Adrenal gland (tissue), 12 donors: ENCODE data around the gene BMERB1. TPM values are rescaled to one million over a fixed set of nuclear protein-coding genes. Genes with fewer than 3 reads are reported as not detected.

Experiments used
- DNase-seq, 7 donors: peaks; one replicate each; pipeline ENCODE4 v3.0.0-alpha.2; 2019 to 2020
- H3K27ac ChIP-seq, 5 donors: fragments of 200-600 bp; sonication (generic) in 4 of 5; 1 replicate in 3 of 5; 2 replicates in 2 of 5; pipeline versions ENCODE4 v1.5.1 to v1.8.0; 2016 to 2020; ENCODE audit warnings: mild to moderate bottlenecking in 1 of 5
- H3K27me3 ChIP-seq: fragments of 200-600 bp; 2 replicates; pipeline ENCODE4 v1.8.0; 2021
- H3K36me3 ChIP-seq, 2 donors: fragments of 200-600 bp; replicated peaks in 1 of 2; 1 replicate in 1 of 2; 2 replicates in 1 of 2; pipeline versions ENCODE4 v1.5.1 to v1.8.0; 2018 to 2022
- H3K4me1 ChIP-seq, 2 donors: fragments of 200-600 bp; replicated peaks in 1 of 2; 1 replicate in 1 of 2; 2 replicates in 1 of 2; pipeline versions ENCODE4 v1.5.1 to v1.8.0; 2018 to 2021
- H3K4me3 ChIP-seq, 4 donors: fragments of 200-600 bp; sonication (generic) in 3 of 4; one replicate each; pipeline ENCODE4 v1.5.1; 2016 to 2018
- H3K9me3 ChIP-seq, 3 donors: fragments of 200-600 bp; sonication (generic) in 1 of 3; replicated peaks in 1 of 3; 1 replicate in 2 of 3; 2 replicates in 1 of 3; pipeline versions ENCODE4 v1.5.1 to v1.8.0; 2016 to 2021
- POLR2A ChIP-seq, 2 donors: fragments of 450-650 bp; IDR thresholded peaks; one replicate each; pipeline ENCODE4 v1.6.1; 2017; ENCODE audit warnings: antibody characterized with exemption in 2 of 2, mild to moderate bottlenecking in 2 of 2, moderate library complexity in 1 of 2
- whole genome bisulfite sequencing, 4 donors: extraction: QIAGEN DNeasy Blood & Tissue Kit in 2 of 4; methylation state at CpG; one replicate each; pipeline versions ENCODE4 v1.1.5 to v1.1.7; 2013 to 2017; 5-methylcytosine and 5-hydroxymethylcytosine counted together
- intact Hi-C, 2 donors: fragments of 100-400 bp; cut with DNase I; formaldehyde crosslinking; loops; one replicate each; pipeline versions ENCODE4 v1.14.1 to v1.15.0; 2022 to 2023
- polyA plus RNA-seq, 3 donors: library from polyadenylated mRNA; stranded (reverse); fragments of 200-250 nt in 2 of 3; fragments of 350-450 nt in 1 of 3; fragmentation: Illumina TruSeq in 1 of 3; extraction: RNeasy Lipid Tissue Mini Kit (QIAGEN cat#74804) in 1 of 3; gene quantifications; one replicate each; pipeline ENCODE4 v1.2.3, GENCODE V29; 2013 to 2014
- total RNA-seq, 9 donors: library from RNA; depleted of rRNA in 4 of 9; stranded (reverse); fragments of >200 nt in 4 of 9; fragments of 120-200 nt in 1 of 9; fragmentation: NEBNext Ultra II Directional in 1 of 9; extraction: Animal tissue kit (Norgen Biotek cat#: 25700) in 1 of 9; gene quantifications; one replicate each; pipeline versions ENCODE4 v1.1.0 to v1.2.4, GENCODE V29; 2013 to 2023
- TF ChIP-seq, protein P1 (sequence below), 6 experiments: fragments of 450-650 bp in 4 of 6; fragments of 200-600 bp in 2 of 6; sonication (generic) in 1 of 6; IDR thresholded peaks; 1 replicate in 5 of 6; 2 replicates in 1 of 6; pipeline versions ENCODE4 v1.5.1 to v1.8.0; 2016 to 2021; ENCODE audit warnings: antibody characterized with exemption in 6 of 6, mild to moderate bottlenecking in 2 of 6, moderate library complexity in 1 of 6
- donor health status: healthy with polysubstance abuse.
- donor health status: Bipolar disorder and iron deficiency.
- donor health status: DM: yes; HTN: yes; CAD: no.
- donor health status: DM: no; HTN: no; CAD: no.
- donor health status: DM: no; HTN: no; CAD: no.
- donor health status: DM: yes; HTN: yes; CAD: no.

Gene BMERB1
- total and polyA plus RNA-seq, 12 donors: 9.8 to 56.0 (median 18.7) TPM

DNA sequence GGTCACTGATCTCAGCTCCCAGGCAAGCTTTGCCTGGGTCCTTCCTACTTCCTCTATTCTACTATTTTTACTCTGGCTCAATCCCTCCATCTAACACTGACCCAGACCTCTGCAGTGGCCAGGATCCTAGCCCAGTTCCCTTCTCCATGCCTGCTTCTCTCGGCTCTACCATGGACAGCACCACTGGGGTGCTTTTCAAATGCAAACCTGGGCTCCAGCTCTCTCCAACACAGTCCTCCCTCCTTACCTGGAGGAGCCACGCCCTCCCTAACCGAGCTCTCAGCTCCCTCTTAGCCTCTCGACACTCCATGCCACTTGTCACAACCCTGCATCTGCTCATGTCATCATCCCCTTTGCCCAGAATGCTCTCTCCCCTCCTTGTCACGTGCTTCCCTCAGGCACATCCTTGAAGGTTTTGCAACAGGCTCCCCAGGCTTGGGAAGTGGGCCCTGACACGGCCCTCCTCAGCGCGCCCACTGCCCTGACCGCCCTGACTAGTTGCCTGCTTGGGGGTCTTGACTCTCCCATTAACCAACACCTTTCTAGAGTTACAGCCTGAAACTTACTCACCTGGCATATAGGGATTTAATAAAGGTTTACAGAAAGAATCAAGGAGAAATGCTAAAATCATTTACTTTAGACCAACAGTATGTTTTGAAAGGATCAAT lies 167.0 kb downstream of the BMERB1 start:
- 91 to 95% (median 93%) methylated on average over 9 of the region's 9 CpGs for WGBS, 4 donors
- TF ChIP-seq, protein P1, sequence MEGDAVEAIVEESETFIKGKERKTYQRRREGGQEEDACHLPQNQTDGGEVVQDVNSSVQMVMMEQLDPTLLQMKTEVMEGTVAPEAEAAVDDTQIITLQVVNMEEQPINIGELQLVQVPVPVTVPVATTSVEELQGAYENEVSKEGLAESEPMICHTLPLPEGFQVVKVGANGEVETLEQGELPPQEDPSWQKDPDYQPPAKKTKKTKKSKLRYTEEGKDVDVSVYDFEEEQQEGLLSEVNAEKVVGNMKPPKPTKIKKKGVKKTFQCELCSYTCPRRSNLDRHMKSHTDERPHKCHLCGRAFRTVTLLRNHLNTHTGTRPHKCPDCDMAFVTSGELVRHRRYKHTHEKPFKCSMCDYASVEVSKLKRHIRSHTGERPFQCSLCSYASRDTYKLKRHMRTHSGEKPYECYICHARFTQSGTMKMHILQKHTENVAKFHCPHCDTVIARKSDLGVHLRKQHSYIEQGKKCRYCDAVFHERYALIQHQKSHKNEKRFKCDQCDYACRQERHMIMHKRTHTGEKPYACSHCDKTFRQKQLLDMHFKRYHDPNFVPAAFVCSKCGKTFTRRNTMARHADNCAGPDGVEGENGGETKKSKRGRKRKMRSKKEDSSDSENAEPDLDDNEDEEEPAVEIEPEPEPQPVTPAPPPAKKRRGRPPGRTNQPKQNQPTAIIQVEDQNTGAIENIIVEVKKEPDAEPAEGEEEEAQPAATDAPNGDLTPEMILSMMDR (IDR thresholded peaks at IDR 0.05): no peak
- no peak for TF ChIP-seq POLR2A (IDR thresholded peaks at IDR 0.05)
- no peak for DNase-seq
- H3K36me3 ChIP-seq: peaks cover 0 to 97% of the 10 kb centered on the region in 2 donors
- H3K27ac ChIP-seq: no peak overlapping the region
- no peak overlapping the region for H3K4me3 ChIP-seq
- H3K9me3 ChIP-seq: no peaks in the 10 kb centered on the region
- H3K27me3 ChIP-seq: no peaks in the 10 kb centered on the region
- H3K4me1 ChIP-seq: peaks cover 6 to 10% of the 10 kb centered on the region in 2 donors
- intact Hi-C loops: no loop called here

DNA sequence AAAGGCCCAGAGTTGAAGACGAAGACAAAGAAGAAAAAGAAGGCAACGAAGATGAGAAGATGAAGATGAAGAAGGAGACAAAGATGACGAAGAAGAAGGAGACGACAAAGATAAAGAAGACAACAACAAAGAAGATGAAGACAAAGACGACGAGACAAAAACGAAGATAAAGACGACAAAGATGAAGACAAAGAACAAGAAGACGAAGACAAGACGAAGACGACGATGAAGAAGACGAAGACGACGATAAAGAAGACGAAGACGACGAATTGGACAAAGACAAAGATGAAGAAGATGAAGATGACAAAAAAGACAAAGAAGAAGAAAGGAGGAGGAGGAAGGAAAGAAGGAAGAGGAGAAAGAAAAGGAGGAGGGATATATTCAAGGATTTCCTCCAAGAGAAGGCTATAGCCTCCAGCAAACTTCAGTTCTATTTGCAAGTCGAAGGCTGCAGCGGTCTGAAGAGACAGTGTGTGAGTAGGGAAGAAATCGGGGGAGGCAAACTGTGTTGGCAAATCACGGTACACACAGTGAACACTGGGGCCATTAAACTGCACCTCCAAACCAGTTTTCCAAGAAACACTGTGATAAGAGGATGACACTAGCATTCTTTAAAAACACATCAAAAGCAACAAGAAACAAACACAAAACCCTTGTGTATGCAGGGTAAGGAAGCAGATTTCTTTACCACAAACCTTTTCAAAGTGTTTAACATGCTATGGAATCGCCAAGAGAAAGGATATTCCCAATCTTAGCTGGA lies 168.1 kb downstream of the BMERB1 start:
- H3K4me1 ChIP-seq: peaks cover 6 to 10% of the 10 kb centered on the region in 2 donors
- 95 to 98% (median 97%) methylated on average over 23 of the region's 23 CpGs for WGBS, 4 donors
- H3K27ac ChIP-seq: no peak overlapping the region
- peaks cover 0 to 94% of the 10 kb centered on the region in 2 donors for H3K36me3 ChIP-seq
- no peaks in the 10 kb centered on the region for H3K9me3 ChIP-seq
- intact Hi-C loops: no loop called here
- DNase-seq: no peak
- no peaks in the 10 kb centered on the region for H3K27me3 ChIP-seq
- TF ChIP-seq, protein P1 (IDR thresholded peaks at IDR 0.05): no peak
- TF ChIP-seq POLR2A (IDR thresholded peaks at IDR 0.05): no peak
- H3K4me3 ChIP-seq: no peak overlapping the region

DNA sequence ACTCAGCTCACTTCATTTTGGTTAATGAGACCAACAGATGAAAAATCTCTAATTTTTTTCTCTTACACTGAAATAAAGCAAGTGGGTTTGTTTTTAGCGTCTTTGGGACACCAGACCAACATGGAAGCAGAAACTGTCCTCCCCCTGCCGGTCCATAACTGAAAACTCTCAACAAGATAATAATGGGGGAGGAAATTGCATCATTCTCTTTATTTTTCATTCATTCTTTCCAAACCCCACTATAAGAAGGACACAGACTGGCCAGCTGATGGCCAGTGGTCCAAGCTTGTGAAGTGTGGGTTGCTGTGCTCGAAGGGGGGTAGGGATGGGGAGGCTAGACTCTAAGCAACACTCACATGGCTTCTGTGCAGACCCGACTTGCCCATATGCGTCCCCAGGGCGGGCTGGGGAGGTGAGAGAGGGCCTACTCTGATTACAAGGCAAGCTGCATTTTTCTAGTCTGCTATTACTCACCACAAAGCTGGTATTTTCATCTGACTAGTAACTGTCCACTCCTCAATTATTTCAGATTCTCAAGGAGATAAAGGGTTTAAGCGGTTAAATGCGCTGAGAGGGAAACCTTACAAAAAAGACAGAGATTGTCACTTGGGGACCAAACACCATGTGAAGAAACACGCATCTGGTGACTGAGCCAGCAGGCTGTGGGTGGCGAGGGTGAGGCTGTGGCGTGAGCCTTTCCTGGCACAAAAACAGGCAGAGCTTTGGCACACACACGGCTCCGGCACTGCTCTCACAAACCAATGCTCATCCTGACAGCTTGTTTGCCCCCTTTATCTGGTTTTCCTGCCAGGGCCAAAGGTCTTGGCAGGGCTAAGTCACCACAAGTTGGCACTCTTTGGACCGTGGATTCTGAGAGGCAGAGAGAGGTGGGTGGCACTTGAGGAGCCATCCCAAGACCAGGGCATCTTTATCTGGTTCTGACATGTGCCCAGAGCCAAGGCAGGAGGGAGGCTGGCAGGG lies 170.4 kb downstream of the BMERB1 start:
- Histone ChIP-seq H3K9me3 (no peaks in the 10 kb centered on the region), H3K4me1 (peaks cover 6% of the 10 kb centered on the region in 2 donors), H3K36me3 (peaks cover 0 to 77% of the 10 kb centered on the region in 2 donors), H3K4me3 (no peak overlapping the region), H3K27me3 (no peaks in the 10 kb centered on the region), H3K27ac (no peak overlapping the region)
- intact Hi-C loops: no loop called here
- TF ChIP-seq, protein P1 (IDR thresholded peaks at IDR 0.05): no peak
- no peak for TF ChIP-seq POLR2A (IDR thresholded peaks at IDR 0.05)
- no peak for DNase-seq
- WGBS, 4 donors: 88 to 93% (median 91%) methylated on average over 13 to 14 of the region's 14 CpGs
